BLaER1 treated with 17β-estradiol and CSF1 and Interleukin-3, amounts not matched to agents 10 nM and 100 nM (cell line): ENCODE data around the gene PRR20E.
"Not testable (repeated sequence)": the region's sequence is repeated elsewhere in the genome, so short reads cannot be mapped to it uniquely, and the experiment has no call there.

ENCODE experiments used
- H3K27ac ChIP-seq, 11 experiments: shearing (Covaris generic); formaldehyde crosslinking; 2 replicates each; pipeline ENCODE4 v1.8.1; 2022
- H3K27me3 ChIP-seq, 11 experiments: shearing (Covaris generic); formaldehyde crosslinking; 2 replicates each; pipeline ENCODE4 v1.8.1; 2022
- H3K36me3 ChIP-seq, 11 experiments: shearing (Covaris generic); formaldehyde crosslinking; 2 replicates each; pipeline ENCODE4 v1.8.1; 2022
- H3K4me1 ChIP-seq, 10 experiments: shearing (Covaris generic); formaldehyde crosslinking; 2 replicates each; pipeline ENCODE4 v1.8.1; 2022
- H3K4me2 ChIP-seq, 11 experiments: shearing (Covaris generic); formaldehyde crosslinking; 2 replicates each; pipeline ENCODE4 v1.8.1; 2022
- H3K4me3 ChIP-seq, 10 experiments: shearing (Covaris generic); formaldehyde crosslinking; 2 replicates each; pipeline ENCODE4 v1.8.1; 2022
- H3K9ac ChIP-seq, 11 experiments: shearing (Covaris generic); formaldehyde crosslinking; 2 replicates each; pipeline ENCODE4 v1.8.1; 2022
- H3K9me3 ChIP-seq, 11 experiments: shearing (Covaris generic); formaldehyde crosslinking; replicated peaks in 1 of 11; 2 replicates each; pipeline ENCODE4 v1.8.1; 2022
- H4K20me1 ChIP-seq, 11 experiments: shearing (Covaris generic); formaldehyde crosslinking; 2 replicates each; pipeline ENCODE4 v1.8.1; 2022
- Cebpa-rat ChIP-seq, 11 experiments: shearing (Covaris generic); IDR thresholded peaks; 2 replicates each; pipeline ENCODE4 v1.8.1; 2022

Gene PRR20E

DNA sequence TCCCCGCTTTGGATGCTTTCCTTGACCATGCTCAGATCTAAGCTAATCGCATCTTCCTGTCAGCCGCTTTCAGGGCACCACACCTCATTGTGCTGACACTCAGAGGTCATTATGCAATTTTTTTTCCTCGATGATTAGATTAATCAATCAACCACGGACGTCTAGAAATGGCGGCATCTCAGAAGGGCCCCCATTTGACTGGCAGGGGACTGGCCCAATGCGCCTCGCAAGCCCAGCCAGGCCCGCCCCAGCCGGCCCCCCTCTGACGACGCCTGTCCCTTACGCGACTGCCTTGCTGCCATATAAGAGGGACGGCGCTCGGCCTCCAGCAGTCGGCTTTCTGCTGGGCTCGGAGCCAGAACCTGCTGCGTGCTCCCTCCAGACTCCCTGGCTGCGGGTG is at the start of gene PRR20E:
Gene PRR20E (plus strand): TSS at position 301 of the 400 bp plus-strand sequence. CDS start 387 bp downstream, outside the sequence.
- H3K4me3 ChIP-seq, H3K36me3 ChIP-seq, H3K4me1 ChIP-seq, H3K27ac ChIP-seq, H4K20me1 ChIP-seq, H3K9ac ChIP-seq, H3K27me3 ChIP-seq, H3K9me3 ChIP-seq, H3K4me2 ChIP-seq: not testable (repeated sequence)

DNA sequence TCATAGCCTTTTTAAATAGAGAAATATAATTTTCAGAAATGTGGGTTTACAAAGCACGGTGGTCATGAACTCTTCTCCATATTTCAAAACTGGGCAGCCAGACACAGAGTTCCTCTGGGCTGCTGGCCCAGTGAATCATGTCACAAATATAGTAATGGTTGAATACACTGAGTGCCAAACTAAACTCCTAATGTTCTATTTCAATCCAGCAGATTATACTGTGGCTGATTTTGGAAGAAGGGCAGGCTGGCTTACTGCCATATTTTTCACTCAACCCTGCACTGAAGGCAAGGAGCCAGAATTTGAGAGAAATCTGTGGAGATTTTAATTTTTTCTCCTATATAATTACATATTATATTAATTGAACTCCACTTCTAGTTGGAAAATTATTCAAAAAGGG is 43.3 kb upstream of the PRR20E start:
- Histone ChIP-seq H3K36me3 (no peaks in the 10 kb centered on the region), H4K20me1 (no peaks in the 10 kb centered on the region), H3K4me3 (no peak overlapping the region), H3K9ac (no peak overlapping the region), H3K9me3 (no peaks in the 10 kb centered on the region), H3K4me2 (no peak overlapping the region), H3K27ac (no peak overlapping the region), H3K27me3 (no peaks in the 10 kb centered on the region), H3K4me1 (no peaks in the 10 kb centered on the region)
- TF ChIP-seq Cebpa-rat (IDR thresholded peaks at IDR 0.05): no peak

- H3K9me3 ChIP-seq: no peaks in the 10 kb centered on the region
- no peak overlapping the region for H3K4me3 ChIP-seq
- no peak overlapping the region for H3K27ac ChIP-seq
- H3K4me1 ChIP-seq: no peaks in the 10 kb centered on the region
- no peak for TF ChIP-seq Cebpa-rat (IDR thresholded peaks at IDR 0.05)
- no peaks in the 10 kb centered on the region for H3K36me3 ChIP-seq
- no peak overlapping the region for H3K9ac ChIP-seq
- no peak overlapping the region for H3K4me2 ChIP-seq
- no peaks in the 10 kb centered on the region for H3K27me3 ChIP-seq
- H4K20me1 ChIP-seq: no peaks in the 10 kb centered on the region
Measured at GRCh38 chr13:57128909-57129308, 38.1 kb upstream of the PRR20E start.

DNA sequence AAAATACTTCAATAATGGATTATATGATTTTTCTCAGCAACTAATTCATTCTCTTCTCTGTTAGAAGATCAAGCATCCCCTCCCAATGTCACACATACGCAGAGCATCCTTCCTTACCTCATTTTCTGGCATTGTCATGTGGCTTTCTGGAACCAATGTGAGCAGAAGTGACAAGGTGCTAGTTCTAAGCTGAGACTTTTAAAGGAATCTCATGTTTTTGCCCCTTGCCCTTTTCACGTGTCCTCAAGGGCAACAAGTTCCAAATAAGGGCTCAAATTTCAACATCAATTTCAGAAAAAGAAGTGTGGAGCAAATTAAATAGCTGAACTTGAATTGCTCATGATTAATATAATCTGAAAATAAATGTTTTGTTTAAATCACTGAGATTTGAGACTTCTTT is 30.9 kb upstream of the PRR20E start:
- Histone ChIP-seq H3K36me3 (no peaks in the 10 kb centered on the region), H3K9me3 (no peaks in the 10 kb centered on the region), H3K4me3 (no peak overlapping the region), H3K4me2 (no peak overlapping the region), H3K27me3 (no peaks in the 10 kb centered on the region), H3K9ac (no peak overlapping the region), H3K27ac (no peak overlapping the region), H3K4me1 (no peaks in the 10 kb centered on the region), H4K20me1 (no peaks in the 10 kb centered on the region)
- TF ChIP-seq Cebpa-rat (IDR thresholded peaks at IDR 0.05): no peak

- H3K9me3 ChIP-seq: no peaks in the 10 kb centered on the region
- no peak overlapping the region for H3K4me3 ChIP-seq
- H3K4me2 ChIP-seq: no peak overlapping the region
- no peaks in the 10 kb centered on the region for H4K20me1 ChIP-seq
- no peak overlapping the region for H3K27ac ChIP-seq
- H3K4me1 ChIP-seq: no peaks in the 10 kb centered on the region
- TF ChIP-seq Cebpa-rat (IDR thresholded peaks at IDR 0.05): no peak
- H3K9ac ChIP-seq: no peak overlapping the region
- no peaks in the 10 kb centered on the region for H3K27me3 ChIP-seq
- H3K36me3 ChIP-seq: no peaks in the 10 kb centered on the region
Measured at GRCh38 chr13:57137585-57137984, 29.4 kb upstream of the PRR20E start.

- no peaks in the 10 kb centered on the region for H4K20me1 ChIP-seq
- no peaks in the 10 kb centered on the region for H3K27me3 ChIP-seq
- H3K27ac ChIP-seq: no peak overlapping the region
- H3K9me3 ChIP-seq: no peaks in the 10 kb centered on the region
- no peaks in the 10 kb centered on the region for H3K36me3 ChIP-seq
- no peaks in the 10 kb centered on the region for H3K4me1 ChIP-seq
- H3K4me3 ChIP-seq: no peak overlapping the region
- H3K9ac ChIP-seq: no peak overlapping the region
- H3K4me2 ChIP-seq: no peak overlapping the region
- TF ChIP-seq Cebpa-rat (IDR thresholded peaks at IDR 0.05): no peak
Measured at GRCh38 chr13:57138988-57139387, 28.0 kb upstream of the PRR20E start.

- H3K4me3 ChIP-seq, H3K4me1 ChIP-seq, H4K20me1 ChIP-seq, H3K4me2 ChIP-seq, H3K27ac ChIP-seq, H3K9ac ChIP-seq, H3K27me3 ChIP-seq, H3K36me3 ChIP-seq, H3K9me3 ChIP-seq: not testable (repeated sequence)
Measured at GRCh38 chr13:57139781-57140180, 27.2 kb upstream of the PRR20E start.

DNA sequence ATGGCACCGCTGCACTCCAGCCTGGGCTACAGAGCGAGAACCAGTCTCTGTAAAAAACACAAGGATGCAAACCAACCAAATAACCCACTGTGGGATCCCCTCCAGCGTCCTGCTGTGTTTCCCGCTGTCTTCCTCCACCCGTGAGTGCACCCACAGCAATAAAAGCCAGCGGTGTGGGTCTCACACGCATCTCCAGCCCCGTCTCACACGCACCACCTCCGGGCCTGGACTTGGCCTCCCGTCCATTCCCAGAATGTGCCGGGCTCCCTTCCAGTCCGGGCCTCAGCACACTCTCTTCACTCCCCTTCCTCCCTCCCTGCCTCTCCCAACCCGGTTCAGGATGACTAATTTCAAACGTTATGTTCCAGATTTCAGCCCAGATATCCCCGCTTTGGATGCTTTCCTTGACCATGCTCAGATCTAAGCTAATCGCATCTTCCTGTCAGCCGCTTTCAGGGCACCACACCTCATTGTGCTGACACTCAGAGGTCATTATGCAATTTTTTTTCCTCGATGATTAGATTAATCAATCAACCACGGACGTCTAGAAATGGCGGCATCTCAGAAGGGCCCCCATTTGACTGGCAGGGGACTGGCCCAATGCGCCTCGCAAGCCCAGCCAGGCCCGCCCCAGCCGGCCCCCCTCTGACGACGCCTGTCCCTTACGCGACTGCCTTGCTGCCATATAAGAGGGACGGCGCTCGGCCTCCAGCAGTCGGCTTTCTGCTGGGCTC is 26.6 kb upstream of the PRR20E start, which contains the start of gene PRR20A:
Gene PRR20A (plus strand): TSS at position 684 of the 734 bp plus-strand sequence. CDS start 387 bp downstream, outside the sequence.
- H3K4me1 ChIP-seq, H3K27me3 ChIP-seq, H3K9ac ChIP-seq, H4K20me1 ChIP-seq, H3K4me3 ChIP-seq, H3K27ac ChIP-seq, H3K36me3 ChIP-seq, H3K9me3 ChIP-seq, H3K4me2 ChIP-seq: not testable (repeated sequence)

- not testable (repeated sequence) for H3K36me3 ChIP-seq, H3K4me3 ChIP-seq, H3K4me1 ChIP-seq, H4K20me1 ChIP-seq, H3K9ac ChIP-seq, H3K4me2 ChIP-seq, H3K27ac ChIP-seq, H3K9me3 ChIP-seq, H3K27me3 ChIP-seq
Measured at GRCh38 chr13:57147188-57147587, 19.8 kb upstream of the PRR20E start, which contains the start of gene PRR20B. Gene PRR20B (plus strand): TSS chr13:57147488. CDS start chr13:57147875, 387 bp downstream.

DNA sequence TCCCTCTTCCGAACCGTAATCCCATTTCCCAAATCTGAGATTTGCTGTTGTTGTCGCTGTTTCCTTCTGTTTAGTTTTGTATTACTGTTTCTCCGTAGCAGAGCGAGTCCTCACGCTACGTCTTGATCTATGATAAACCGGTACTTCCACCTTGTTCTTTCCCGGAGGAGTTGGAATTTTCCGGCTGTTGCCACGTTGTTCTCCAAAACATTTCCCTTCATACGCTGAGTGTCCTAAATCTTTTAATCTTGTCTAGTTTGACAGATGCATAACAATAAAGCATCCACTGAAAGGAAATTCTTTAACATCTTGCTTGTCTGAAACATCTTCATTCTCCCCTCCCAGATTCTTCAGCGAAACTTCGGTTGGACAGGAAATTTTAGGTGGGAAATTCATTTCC is 18.9 kb upstream of the PRR20E start:
- not testable (repeated sequence) for H3K36me3 ChIP-seq, H3K4me2 ChIP-seq, H3K27ac ChIP-seq, H3K4me1 ChIP-seq, H3K4me3 ChIP-seq, H3K9ac ChIP-seq, H3K9me3 ChIP-seq, H4K20me1 ChIP-seq, H3K27me3 ChIP-seq

- not testable (repeated sequence) for H3K27ac ChIP-seq, H4K20me1 ChIP-seq, H3K4me3 ChIP-seq, H3K36me3 ChIP-seq, H3K27me3 ChIP-seq, H3K9me3 ChIP-seq, H3K9ac ChIP-seq, H3K4me1 ChIP-seq, H3K4me2 ChIP-seq
Measured at GRCh38 chr13:57153761-57154160, 13.2 kb upstream of the PRR20E start, which contains the start of gene PRR20C. Gene PRR20C (plus strand): TSS chr13:57154061. CDS start chr13:57154448, 387 bp downstream.

DNA sequence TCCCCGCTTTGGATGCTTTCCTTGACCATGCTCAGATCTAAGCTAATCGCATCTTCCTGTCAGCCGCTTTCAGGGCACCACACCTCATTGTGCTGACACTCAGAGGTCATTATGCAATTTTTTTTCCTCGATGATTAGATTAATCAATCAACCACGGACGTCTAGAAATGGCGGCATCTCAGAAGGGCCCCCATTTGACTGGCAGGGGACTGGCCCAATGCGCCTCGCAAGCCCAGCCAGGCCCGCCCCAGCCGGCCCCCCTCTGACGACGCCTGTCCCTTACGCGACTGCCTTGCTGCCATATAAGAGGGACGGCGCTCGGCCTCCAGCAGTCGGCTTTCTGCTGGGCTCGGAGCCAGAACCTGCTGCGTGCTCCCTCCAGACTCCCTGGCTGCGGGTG is 6.7 kb upstream of the PRR20E start, which contains the start of gene PRR20D:
Gene PRR20D (plus strand): TSS at position 301 of the 400 bp plus-strand sequence. CDS start 387 bp downstream, outside the sequence.
- H3K9me3 ChIP-seq, H4K20me1 ChIP-seq, H3K27ac ChIP-seq, H3K9ac ChIP-seq, H3K27me3 ChIP-seq, H3K4me2 ChIP-seq, H3K4me3 ChIP-seq, H3K4me1 ChIP-seq, H3K36me3 ChIP-seq: not testable (repeated sequence)
